Loucy (cell line): ENCODE measurements around the gene ANO2.

Experiments used
- CTCF ChIP-seq: fragments of 200-600 bp; sonication (generic); conservative IDR thresholded peaks from 2 replicates; pipeline ENCODE4 v1.5.1; 2014; ENCODE audit warnings: mild to moderate bottlenecking, antibody characterized with exemption, low read length
- EZH2phosphoT487 ChIP-seq: fragments of 200-600 bp; IDR thresholded peaks from 2 replicates; pipeline ENCODE4 v1.6.1; 2018; ENCODE audit warnings: antibody characterized with exemption, mild to moderate bottlenecking, moderate library complexity, borderline replicate concordance

GRCh38 chr12:5624486-5625272 lies 320.4 kb downstream of the ANO2 start:
- TF ChIP-seq CTCF = no peak
- TF ChIP-seq EZH2phosphoT487 = no peak
